OCI-LY7 (cell line): ENCODE data around the gene SUSD4. TPM values are rescaled to one million over a fixed set of nuclear protein-coding genes. Genes with fewer than 3 reads are reported as not detected.

Source experiments
- BruUV-seq: library from RNA; stranded (reverse); fragments of 400-500 nt; replicated peaks from 2 replicates; lab custom pipeline; 2021; lab: Mats Ljungman, UMichigan
- CTCF ChIA-PET: fragments of 300-600 bp; sonication (Branson Sonifier 250); formaldehyde crosslinking; loops from one replicate; lab custom pipeline; 2022; ENCODE audit warnings: antibody characterized with exemption; ENCODE audit not compliant: unreplicated experiment; lab: Charles Lee
- POLR2A ChIA-PET: fragments of 300-600 bp; sonication (Branson Sonifier 250); formaldehyde crosslinking; loops from one replicate; lab custom pipeline; 2022; ENCODE audit warnings: antibody characterized with exemption; lab: Charles Lee
- DNase-seq: peaks from one replicate; pipeline ENCODE4 v3.0.0-alpha.2; 2015; ENCODE audit warnings: low spot score
- H2AFZ ChIP-seq: fragments of 200-600 bp; sonication (generic), shearing (Covaris generic); 2 replicates; pipeline ENCODE4 v1.6.1; 2014; ENCODE audit warnings: mild to moderate bottlenecking, antibody characterized with exemption, low read length, moderate library complexity
- H3K27ac ChIP-seq: fragments of 200-600 bp; sonication (generic); 2 replicates; pipeline ENCODE4 v1.5.1; 2014; ENCODE audit warnings: mixed run types, low read depth, mild to moderate bottlenecking, moderate library complexity, low read length, inconsistent platforms; ENCODE audit not compliant: poor library complexity, severe bottlenecking
- H3K36me3 ChIP-seq: fragments of 200-600 bp; sonication (generic); 2 replicates; pipeline ENCODE4 v1.6.1; 2014; ENCODE audit warnings: mild to moderate bottlenecking, antibody characterized with exemption, low read length, moderate library complexity, mixed read lengths; ENCODE audit not compliant: insufficient read depth
- H3K4me1 ChIP-seq: fragments of 200-600 bp; sonication (generic); 2 replicates; pipeline ENCODE4 v1.5.1; 2014; ENCODE audit warnings: mild to moderate bottlenecking, low read length; ENCODE audit not compliant: insufficient read depth, poor library complexity, severe bottlenecking
- H3K4me2 ChIP-seq: fragments of 200-600 bp; sonication (generic); 2 replicates; pipeline ENCODE4 v1.6.1; 2014; ENCODE audit warnings: mild to moderate bottlenecking, low read length
- H3K4me3 ChIP-seq: fragments of 200-600 bp; sonication (generic); 2 replicates; pipeline ENCODE4 v1.5.1; 2014; ENCODE audit warnings: mild to moderate bottlenecking, low read depth, low read length; ENCODE audit not compliant: poor library complexity, severe bottlenecking
- H3K79me2 ChIP-seq: fragments of 200-600 bp; sonication (generic); 2 replicates; pipeline ENCODE4 v1.6.1; 2016; ENCODE audit warnings: low read depth, mild to moderate bottlenecking, low read length, moderate library complexity, mixed read lengths; ENCODE audit not compliant: insufficient read depth
- H3K9me2 ChIP-seq: fragments of 200-600 bp; sonication (generic); 2 replicates; pipeline ENCODE4 v1.6.1; 2016; ENCODE audit warnings: mild to moderate bottlenecking, low read length, mixed read lengths; ENCODE audit not compliant: insufficient read depth
- H3K9me3 ChIP-seq: fragments of 200-600 bp; sonication (generic); 2 replicates; pipeline ENCODE4 v1.6.1; 2014; ENCODE audit warnings: mild to moderate bottlenecking, mixed run types, low read length, mixed read lengths
- H4K20me1 ChIP-seq: fragments of 200-600 bp; sonication (generic); 2 replicates; pipeline ENCODE4 v1.6.1; 2014; ENCODE audit warnings: mild to moderate bottlenecking, antibody characterized with exemption, low read length, moderate library complexity, mixed read lengths; ENCODE audit not compliant: insufficient read depth
- CTCF ChIP-seq: fragments of 200-600 bp; sonication (generic); conservative IDR thresholded peaks from 2 replicates; pipeline ENCODE4 v1.5.1; 2014; ENCODE audit warnings: mild to moderate bottlenecking, antibody characterized with exemption, low read length, moderate library complexity, mixed read lengths
- EZH2phosphoT487 ChIP-seq: fragments of 200-600 bp; sonication (generic); IDR thresholded peaks from 2 replicates; pipeline ENCODE4 v1.6.1; 2018; ENCODE audit warnings: low read depth, borderline replicate concordance, mild to moderate bottlenecking, mixed run types, antibody characterized with exemption, low read length, moderate library complexity, mixed read lengths
- intact Hi-C: fragments of 100-400 bp; cut with micrococcal nuclease; formaldehyde crosslinking; loops from one replicate; pipeline ENCODE4 v1.10.0; 2022; ENCODE audit not compliant: unreplicated experiment
- total RNA-seq, 2 experiments: library from RNA; depleted of rRNA in 1 of 2; stranded (reverse); fragments of >200 nt in 1 of 2; shearing (Covaris generic) in 1 of 2; gene quantifications; 2 replicates each; pipeline ENCODE4 v1.2.3, GENCODE V29; 2014 to 2022

The SUSD4 gene
- total RNA-seq, 2 experiments from 2014 or later, result 0.42 TPM; not detected in 1

GRCh38 chr1:223200903-223201302 lies 163.1 kb downstream of the SUSD4 start:
- no peaks in the 10 kb centered on the region for H4K20me1 ChIP-seq
- ChIA-PET CTCF (no interaction called here), POLR2A (no interaction called here)
- no peak overlapping the region for H3K27ac ChIP-seq
- no peaks in the 10 kb centered on the region for H3K79me2 ChIP-seq
- no peaks in the 10 kb centered on the region for H3K9me3 ChIP-seq
- TF ChIP-seq CTCF (no peak), EZH2phosphoT487 (no peak)
- no peak for DNase-seq
- H3K9me2 ChIP-seq, result no peaks in the 10 kb centered on the region
- intact Hi-C loops, result no loop called here
- H3K4me1 ChIP-seq, result no peaks in the 10 kb centered on the region
- no peak overlapping the region for H3K4me2 ChIP-seq
- no peak overlapping the region for H2AFZ ChIP-seq
- H3K36me3 ChIP-seq, result no peaks in the 10 kb centered on the region
- BruUV-seq, result no TSS peak
- H3K4me3 ChIP-seq, result no peak overlapping the region

- no peak overlapping the region for H2AFZ ChIP-seq
- H3K9me3 ChIP-seq, result no peaks in the 10 kb centered on the region
- H3K4me3 ChIP-seq, result no peak overlapping the region
- no peak overlapping the region for H3K27ac ChIP-seq
- no peaks in the 10 kb centered on the region for H3K79me2 ChIP-seq
- no peak for TF ChIP-seq EZH2phosphoT487
- no peak for TF ChIP-seq CTCF
- ChIA-PET CTCF (no interaction called here), POLR2A (interaction anchor here (0.5 kb wide), 1 partner anchor 1267 kb away, joined by 3 read pairs; no protein-coding TSS in a partner anchor)
- intact Hi-C loops, result no loop called here
- DNase-seq, result no peak
- no TSS peak for BruUV-seq
- no peaks in the 10 kb centered on the region for H4K20me1 ChIP-seq
- H3K36me3 ChIP-seq, result no peaks in the 10 kb centered on the region
- H3K4me1 ChIP-seq, result no peaks in the 10 kb centered on the region
- H3K9me2 ChIP-seq, result no peaks in the 10 kb centered on the region
- no peak overlapping the region for H3K4me2 ChIP-seq
Measured at GRCh38 chr1:223199094-223199647, 164.8 kb downstream of the SUSD4 start.

- Histone ChIP-seq H3K36me3 (no peaks in the 10 kb centered on the region), H2AFZ (no peak overlapping the region), H4K20me1 (no peaks in the 10 kb centered on the region), H3K27ac (no peak overlapping the region), H3K4me3 (no peak overlapping the region), H3K79me2 (no peaks in the 10 kb centered on the region), H3K4me2 (no peak overlapping the region), H3K9me3 (no peaks in the 10 kb centered on the region), H3K9me2 (no peaks in the 10 kb centered on the region), H3K4me1 (no peaks in the 10 kb centered on the region)
- no TSS peak for BruUV-seq
- ChIA-PET CTCF (no interaction called here), POLR2A (interaction anchor here (0.8 kb wide), 1 partner anchor 28 kb away, joined by 4 read pairs; no protein-coding TSS in a partner anchor)
- no peak for DNase-seq
- TF ChIP-seq EZH2phosphoT487 (no peak), CTCF (no peak)
- intact Hi-C loops, result no loop called here
Measured at GRCh38 chr1:223198628-223198965, 165.4 kb downstream of the SUSD4 start.
